Left forelimb (tissue), 1 donor: ENCODE results near the gene THOC6.

Experiments
- DNase-seq: peaks from one replicate; pipeline ENCODE4 v3.0.0-alpha.2; 2018; ENCODE audit warnings: low spot score

Gene THOC6

GRCh38 chr16:3023669-3024478 lies at the start of gene THOC6, which contains the start of gene HCFC1R1:
Gene THOC6 (plus strand): TSS chr16:3024035. CDS start chr16:3024327, 292 bp downstream.
Gene HCFC1R1 (minus strand): TSS chr16:3023942. CDS start chr16:3023941, 1 bp downstream.
- peak; percentile 97 for DNase-seq

- no peak for DNase-seq
Measured at GRCh38 chr16:2974319-2975056, 49.3 kb upstream of the THOC6 start.

GRCh38 chr16:2975161-2975795 lies 48.6 kb upstream of the THOC6 start:
- DNase-seq, result no peak

GRCh38 chr16:2976201-2976600 lies 47.6 kb upstream of the THOC6 start:
- DNase-seq, result no peak

- no peak for DNase-seq
Measured at GRCh38 chr16:2976673-2977072, 47.2 kb upstream of the THOC6 start.

- DNase-seq, result no peak
Measured at GRCh38 chr16:2977440-2977839, 46.4 kb upstream of the THOC6 start.

GRCh38 chr16:2979669-2980226 lies 44.1 kb upstream of the THOC6 start:
- no peak for DNase-seq

- DNase-seq, result peak; percentile 95
Measured at GRCh38 chr16:2980227-2981176, 43.3 kb upstream of the THOC6 start, which contains the start of gene PKMYT1. Gene PKMYT1 (minus strand): TSS chr16:2980446. CDS start chr16:2979657, 789 bp downstream.

- DNase-seq, result no peak
Measured at GRCh38 chr16:2981177-2981898, 42.5 kb upstream of the THOC6 start.

GRCh38 chr16:2981899-2982250 lies 42.0 kb upstream of the THOC6 start:
- DNase-seq, result no peak

- DNase-seq, result no peak
Measured at GRCh38 chr16:2982402-2982801, 41.4 kb upstream of the THOC6 start.

- peak; percentile 89 for DNase-seq
Measured at GRCh38 chr16:2983706-2984136, 40.1 kb upstream of the THOC6 start.

GRCh38 chr16:2985462-2985861 lies 38.4 kb upstream of the THOC6 start:
- DNase-seq, result peak; percentile 82

- no peak for DNase-seq
Measured at GRCh38 chr16:2985893-2986355, 37.9 kb upstream of the THOC6 start.

GRCh38 chr16:2986623-2987188 lies 37.1 kb upstream of the THOC6 start:
- DNase-seq, result no peak

- no peak for DNase-seq
Measured at GRCh38 chr16:2987286-2987685, 36.5 kb upstream of the THOC6 start.

GRCh38 chr16:2987833-2988232 lies 36.0 kb upstream of the THOC6 start:
- DNase-seq, result peak; percentile 79

- DNase-seq, result no peak
Measured at GRCh38 chr16:2988590-2989099, 35.2 kb upstream of the THOC6 start.

- DNase-seq, result no peak
Measured at GRCh38 chr16:2990891-2991290, 32.9 kb upstream of the THOC6 start.
